Activated T-helper 1 cell treated with anti-CD3 and anti-CD28 coated beads, Interleukin-12 subunit alpha, Interleukin-12 subunit beta, Interleukin-2, Interleukin-4 antibody, amounts not matched to agents 30 ng/mL and 10 ng/mL and 1 ng/mL, durations not matched to agents 14 hours and 24 hours and 36 hours (primary cell): ENCODE results near the gene APOC4. TPM values are rescaled to one million over a fixed set of nuclear protein-coding genes. Genes with fewer than 3 reads are reported as not detected.

Experiments used
- DNase-seq: peaks from one replicate; pipeline ENCODE4 v3.0.0; 2021; ENCODE audit warnings: low spot score
- H3K27ac Mint-ChIP-seq: one replicate; pipeline ENCODE4 v1.8.0; 2021; ENCODE audit warnings: mild to moderate bottlenecking, mixed read lengths
- H3K27me3 Mint-ChIP-seq: one replicate; pipeline ENCODE4 v1.8.0; 2022; ENCODE audit warnings: mild to moderate bottlenecking, moderate library complexity, mixed read lengths; ENCODE audit not compliant: insufficient read depth
- H3K36me3 Mint-ChIP-seq: one replicate; pipeline ENCODE4 v1.8.0; 2021; ENCODE audit warnings: low read depth, mixed read lengths
- H3K4me1 Mint-ChIP-seq: one replicate; pipeline ENCODE4 v1.8.0; 2021; ENCODE audit warnings: low read depth, mixed read lengths
- H3K4me3 Mint-ChIP-seq: one replicate; pipeline ENCODE4 v1.8.0; 2021; ENCODE audit warnings: mild to moderate bottlenecking, moderate library complexity, mixed read lengths
- H3K9me3 Mint-ChIP-seq: one replicate; pipeline ENCODE4 v1.8.0; 2021; ENCODE audit warnings: mixed read lengths
- intact Hi-C: fragments of 100-400 bp; cut with micrococcal nuclease; formaldehyde crosslinking; loops from one replicate; pipeline ENCODE4 v1.15.1; 2024
- total RNA-seq: library from RNA; stranded (reverse); gene quantifications from 2 replicates; pipeline ENCODE4 v1.2.3, GENCODE V29; 2022

The APOC4 gene
- total RNA-seq, 1 donor from 2014 or later = not detected

- Mint-ChIP-seq H3K9me3 (no peaks in the 10 kb centered on the region), H3K27ac (no peak overlapping the region)
- intact Hi-C loops = no loop called here
Measured at GRCh38 chr19:44974857-44975256, 32.8 kb downstream of the APOC4 start.

GRCh38 chr19:44975444-44975843, 33.4 kb downstream of the APOC4 start:
- no peaks in the 10 kb centered on the region for H3K9me3 Mint-ChIP-seq
- DNase-seq = no peak
- no peaks in the 10 kb centered on the region for H3K4me1 Mint-ChIP-seq
- intact Hi-C loops = no loop called here
- H3K4me3 Mint-ChIP-seq = no peak overlapping the region
- H3K27ac Mint-ChIP-seq = no peak overlapping the region
- H3K27me3 Mint-ChIP-seq = no peaks in the 10 kb centered on the region
- H3K36me3 Mint-ChIP-seq = peaks cover 23% of the 10 kb centered on the region

More at GRCh38 chr19:44974857-44975256, 32.8 kb downstream of the APOC4 start:
- Mint-ChIP-seq H3K27me3 (no peaks in the 10 kb centered on the region), H3K36me3 (peaks cover 23% of the 10 kb centered on the region), H3K4me1 (no peaks in the 10 kb centered on the region), H3K4me3 (no peak overlapping the region)
- no peak for DNase-seq

DNA sequence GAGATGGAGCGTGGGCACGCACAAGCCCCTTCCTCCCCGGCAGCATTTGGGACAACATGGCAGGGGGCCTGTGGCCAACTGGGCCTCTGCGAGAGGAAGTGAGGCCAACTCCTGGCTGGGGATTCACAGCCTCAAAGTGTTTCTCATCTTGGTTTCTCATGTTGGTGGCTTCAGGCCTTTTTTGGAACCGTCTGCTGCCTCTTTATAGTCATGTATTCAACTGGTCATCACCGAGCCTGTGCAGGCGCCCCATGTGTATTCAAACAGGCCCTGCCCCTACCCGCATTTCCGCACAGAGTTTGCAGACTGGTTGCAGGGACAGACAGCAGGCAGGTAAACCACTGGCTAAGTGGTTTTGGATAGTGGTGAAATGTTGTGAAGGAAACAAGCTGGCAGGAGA, 42.0 kb downstream of the APOC4 start:
- no peak overlapping the region for H3K27ac Mint-ChIP-seq
- peaks cover 19% of the 10 kb centered on the region for H3K36me3 Mint-ChIP-seq
- no peaks in the 10 kb centered on the region for H3K4me1 Mint-ChIP-seq

GRCh38 chr19:44985445-44985844, 43.4 kb downstream of the APOC4 start:
- peaks cover 17% of the 10 kb centered on the region for H3K36me3 Mint-ChIP-seq
- intact Hi-C loops = no loop called here
- DNase-seq = no peak
- H3K4me1 Mint-ChIP-seq = no peaks in the 10 kb centered on the region
- H3K4me3 Mint-ChIP-seq = no peak overlapping the region
- no peak overlapping the region for H3K27ac Mint-ChIP-seq
- H3K27me3 Mint-ChIP-seq = no peaks in the 10 kb centered on the region
- H3K9me3 Mint-ChIP-seq = no peaks in the 10 kb centered on the region

More for the DNA sequence above, 42.0 kb downstream of the APOC4 start:
- Mint-ChIP-seq H3K4me3 (no peak overlapping the region), H3K27me3 (no peaks in the 10 kb centered on the region), H3K9me3 (no peaks in the 10 kb centered on the region)
- DNase-seq = no peak
- intact Hi-C loops = no loop called here

DNA sequence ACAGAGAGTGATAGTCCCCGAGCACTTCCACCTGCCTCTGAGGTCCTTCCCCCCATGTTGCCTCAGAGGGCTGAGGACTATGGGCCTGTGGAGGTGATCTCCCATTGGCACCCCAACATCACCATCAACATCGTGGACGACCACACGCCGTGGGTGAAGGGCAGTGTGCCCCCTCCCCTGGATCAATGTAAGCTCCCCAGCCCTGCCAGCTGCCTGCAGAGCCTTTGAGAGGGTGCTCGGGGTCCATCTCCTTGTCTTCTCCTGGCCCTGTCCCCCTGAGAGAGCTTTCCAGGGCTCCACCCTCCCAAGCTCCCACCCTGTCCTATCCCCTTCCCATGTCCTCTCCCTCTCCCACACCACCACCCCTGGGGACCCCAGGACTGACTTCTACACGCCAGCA, 44.4 kb downstream of the APOC4 start:
- H3K27me3 Mint-ChIP-seq = no peaks in the 10 kb centered on the region
- H3K4me1 Mint-ChIP-seq = no peaks in the 10 kb centered on the region
- intact Hi-C loops = no loop called here
- H3K9me3 Mint-ChIP-seq = no peaks in the 10 kb centered on the region
- H3K36me3 Mint-ChIP-seq = peaks cover 17% of the 10 kb centered on the region
- DNase-seq = no peak
- H3K4me3 Mint-ChIP-seq = no peak overlapping the region
- H3K27ac Mint-ChIP-seq = no peak overlapping the region

DNA sequence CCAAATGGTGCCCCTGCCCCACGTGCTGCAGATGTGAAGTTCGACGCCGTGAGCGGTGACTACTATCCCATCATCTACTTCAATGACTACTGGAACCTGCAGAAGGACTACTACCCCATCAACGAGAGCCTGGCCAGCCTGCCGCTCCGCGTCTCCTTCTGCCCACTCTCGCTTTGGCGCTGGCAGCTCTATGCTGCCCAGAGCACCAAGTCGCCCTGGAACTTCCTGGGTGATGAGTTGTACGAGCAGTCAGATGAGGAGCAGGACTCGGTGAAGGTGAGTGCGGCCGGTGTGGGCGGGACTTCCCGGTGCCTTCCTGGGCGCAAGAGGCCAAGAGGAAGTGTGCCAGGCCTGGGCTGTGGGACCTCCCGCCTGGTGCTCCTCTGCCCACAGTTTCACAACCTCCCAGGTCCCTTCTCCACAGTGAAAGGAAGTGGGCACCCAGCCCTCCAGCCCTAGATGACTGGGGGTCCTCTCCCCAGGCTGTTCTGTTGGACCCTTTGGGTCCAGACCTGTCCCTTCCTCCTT, 45.2 kb downstream of the APOC4 start:
- no peaks in the 10 kb centered on the region for H3K4me1 Mint-ChIP-seq
- DNase-seq = no peak
- H3K27ac Mint-ChIP-seq = no peak overlapping the region
- no peaks in the 10 kb centered on the region for H3K27me3 Mint-ChIP-seq
- intact Hi-C loops = no loop called here
- no peaks in the 10 kb centered on the region for H3K9me3 Mint-ChIP-seq
- peaks cover 25% of the 10 kb centered on the region for H3K36me3 Mint-ChIP-seq
- no peak overlapping the region for H3K4me3 Mint-ChIP-seq

- no peak for DNase-seq
- intact Hi-C loops = loop anchor here (2.0 kb wide), 1 partner anchor 29 kb away; no protein-coding TSS in a partner anchor
- Mint-ChIP-seq H3K4me3 (no peak overlapping the region), H3K36me3 (peaks cover 30% of the 10 kb centered on the region), H3K4me1 (no peaks in the 10 kb centered on the region), H3K27ac (no peak overlapping the region), H3K9me3 (no peaks in the 10 kb centered on the region), H3K27me3 (no peaks in the 10 kb centered on the region)
Measured at GRCh38 chr19:44988273-44988672, 46.2 kb downstream of the APOC4 start.

DNA sequence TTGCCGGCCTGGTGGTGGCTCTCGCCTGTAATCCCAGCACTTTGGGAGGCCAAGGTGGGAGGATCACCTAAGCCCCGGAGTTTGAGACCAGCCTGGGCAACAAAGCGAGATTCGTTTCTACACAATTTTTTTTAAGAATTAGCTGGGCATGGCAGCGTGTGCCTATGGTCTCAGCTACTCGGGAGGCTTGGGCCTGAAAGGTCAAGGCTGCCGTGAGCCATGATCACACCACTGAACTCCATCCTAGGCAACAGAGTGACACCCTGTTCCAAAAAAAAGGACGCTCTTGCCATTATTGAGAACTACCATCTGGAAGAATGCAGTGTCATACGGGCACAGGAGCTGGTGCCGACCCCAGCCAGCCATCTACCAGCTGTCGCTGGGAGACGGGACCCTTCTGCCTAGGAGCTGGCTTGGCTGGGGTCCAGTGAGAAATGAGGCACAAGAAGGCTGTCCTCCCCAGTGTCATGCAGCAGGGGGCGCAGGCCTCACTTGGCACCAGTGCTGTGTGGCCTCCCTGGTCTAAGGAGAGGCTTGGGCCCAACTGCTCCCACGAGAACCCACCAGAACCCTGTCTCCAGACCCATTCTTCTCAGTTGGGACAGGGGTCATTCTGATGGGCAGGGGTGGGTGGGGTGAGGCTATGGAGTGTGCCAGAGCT, 47.0 kb downstream of the APOC4 start:
- Mint-ChIP-seq H3K9me3 (no peaks in the 10 kb centered on the region), H3K36me3 (peaks cover 30% of the 10 kb centered on the region), H3K4me3 (no peak overlapping the region), H3K27me3 (no peaks in the 10 kb centered on the region), H3K27ac (peak overlapping the region; percentile 65), H3K4me1 (no peaks in the 10 kb centered on the region)
- DNase-seq = peak; percentile 32
- intact Hi-C loops = loop anchor here (1.0 to 2.0 kb wide), 2 partner anchors 28 to 70 kb away; no protein-coding TSS in a partner anchor

GRCh38 chr19:44990459-44990858, 48.4 kb downstream of the APOC4 start:
- DNase-seq = no peak
- Mint-ChIP-seq H3K4me3 (no peak overlapping the region), H3K9me3 (no peaks in the 10 kb centered on the region), H3K27ac (no peak overlapping the region), H3K27me3 (no peaks in the 10 kb centered on the region), H3K4me1 (no peaks in the 10 kb centered on the region), H3K36me3 (peaks cover 30% of the 10 kb centered on the region)
- intact Hi-C loops = no loop called here

DNA sequence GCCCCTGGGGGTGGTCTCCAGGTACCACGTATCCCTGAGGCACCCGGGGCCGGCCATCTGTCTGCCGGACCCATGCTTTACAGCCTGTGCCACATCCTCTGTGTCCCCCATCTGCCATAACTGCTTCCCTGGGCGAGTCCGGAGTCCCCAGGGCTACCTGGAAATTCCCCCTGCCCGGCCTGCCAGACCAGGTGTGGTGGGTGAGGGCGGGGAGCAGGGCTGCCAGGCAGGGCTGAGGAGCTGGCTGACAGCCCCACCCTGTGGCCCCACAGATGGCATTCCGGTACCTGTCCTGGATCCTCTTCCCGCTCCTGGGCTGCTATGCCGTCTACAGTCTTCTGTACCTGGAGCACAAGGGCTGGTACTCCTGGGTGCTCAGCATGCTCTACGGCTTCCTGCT, 48.9 kb downstream of the APOC4 start:
- Mint-ChIP-seq H3K27me3 (no peaks in the 10 kb centered on the region), H3K4me3 (no peak overlapping the region), H3K4me1 (no peaks in the 10 kb centered on the region), H3K36me3 (peaks cover 26% of the 10 kb centered on the region), H3K9me3 (no peaks in the 10 kb centered on the region), H3K27ac (no peak overlapping the region)
- intact Hi-C loops = no loop called here
- DNase-seq = no peak

DNA sequence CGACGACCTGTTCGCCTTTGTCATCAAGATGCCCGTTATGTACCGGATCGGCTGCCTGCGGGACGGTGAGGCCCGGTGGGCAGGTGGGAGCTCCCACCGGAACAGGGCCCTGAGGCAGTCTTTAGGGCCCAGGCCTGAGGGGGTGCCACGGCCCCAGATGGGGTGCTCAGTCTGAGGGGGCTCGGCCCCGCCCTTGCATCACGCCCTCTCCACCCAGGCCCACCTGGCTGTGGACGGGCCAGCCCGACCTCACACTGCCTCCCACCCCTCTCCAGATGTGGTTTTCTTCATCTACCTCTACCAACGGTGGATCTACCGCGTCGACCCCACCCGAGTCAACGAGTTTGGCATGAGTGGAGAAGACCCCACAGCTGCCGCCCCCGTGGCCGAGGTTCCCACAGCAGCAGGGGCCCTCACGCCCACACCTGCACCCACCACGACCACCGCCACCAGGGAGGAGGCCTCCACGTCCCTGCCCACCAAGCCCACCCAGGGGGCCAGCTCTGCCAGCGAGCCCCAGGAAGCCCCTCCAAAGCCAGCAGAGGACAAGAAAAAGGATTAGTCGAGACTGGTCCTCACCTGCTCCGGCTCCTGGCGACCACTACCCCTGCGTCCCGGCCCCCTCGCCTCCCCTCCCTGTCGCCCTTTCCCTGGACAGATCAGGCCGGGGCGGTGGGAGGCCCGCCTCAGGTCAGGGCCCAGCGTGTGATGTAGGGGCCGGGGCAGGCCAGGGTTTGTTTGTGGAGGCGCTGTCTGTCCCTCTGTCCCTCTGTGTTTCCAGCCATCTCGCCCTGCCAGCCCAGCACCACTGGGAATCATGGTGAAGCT, 50.5 kb downstream of the APOC4 start:
- H3K27me3 Mint-ChIP-seq = no peaks in the 10 kb centered on the region
- H3K9me3 Mint-ChIP-seq = no peaks in the 10 kb centered on the region
- no peak overlapping the region for H3K27ac Mint-ChIP-seq
- intact Hi-C loops = no loop called here
- no peak for DNase-seq
- H3K4me3 Mint-ChIP-seq = no peak overlapping the region
- no peaks in the 10 kb centered on the region for H3K4me1 Mint-ChIP-seq
- H3K36me3 Mint-ChIP-seq = peaks cover 21% of the 10 kb centered on the region

- no peaks in the 10 kb centered on the region for H3K4me1 Mint-ChIP-seq
- no peak for DNase-seq
- H3K36me3 Mint-ChIP-seq = peaks cover 21% of the 10 kb centered on the region
- H3K27me3 Mint-ChIP-seq = no peaks in the 10 kb centered on the region
- intact Hi-C loops = no loop called here
- H3K4me3 Mint-ChIP-seq = no peak overlapping the region
- H3K27ac Mint-ChIP-seq = no peak overlapping the region
- no peaks in the 10 kb centered on the region for H3K9me3 Mint-ChIP-seq
Measured at GRCh38 chr19:44993526-44993925, 51.5 kb downstream of the APOC4 start.

DNA sequence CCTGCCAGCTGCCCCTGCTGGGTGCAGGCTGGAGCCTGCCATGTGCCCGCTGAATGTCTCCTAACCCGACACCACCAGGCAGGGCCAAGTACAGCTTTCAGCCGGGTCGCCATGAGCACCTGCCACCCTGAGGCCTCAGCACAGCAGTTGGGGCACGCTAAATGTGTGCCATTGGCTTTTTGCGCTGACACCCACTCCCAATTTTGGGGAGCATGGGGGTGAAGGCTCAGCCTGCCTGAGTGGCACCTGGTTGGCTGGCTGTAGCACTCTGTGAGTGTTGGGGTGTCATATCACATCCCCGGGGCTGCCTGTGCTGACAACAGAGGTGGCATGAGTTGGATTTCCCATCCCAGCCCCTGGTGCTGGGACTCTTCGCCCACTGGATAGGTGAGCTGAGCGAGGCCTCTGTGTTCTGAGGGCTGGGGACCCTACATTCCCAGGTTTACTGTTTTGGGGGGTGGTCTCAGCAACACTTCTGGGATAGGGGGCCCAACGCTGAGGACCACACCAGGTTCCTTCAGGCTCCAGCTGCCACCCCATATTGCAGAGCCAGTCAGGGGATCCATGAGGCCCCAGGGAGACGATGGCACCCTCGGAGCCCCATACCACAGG, 52.0 kb downstream of the APOC4 start:
- Mint-ChIP-seq H3K4me3 (no peak overlapping the region), H3K27ac (no peak overlapping the region), H3K27me3 (no peaks in the 10 kb centered on the region), H3K9me3 (no peaks in the 10 kb centered on the region), H3K4me1 (no peaks in the 10 kb centered on the region), H3K36me3 (peaks cover 19% of the 10 kb centered on the region)
- intact Hi-C loops = no loop called here
- no peak for DNase-seq
